ENCODE results near the gene UBE2D4.

GRCh38 chr7:43906331-43907010, 19.8 kb upstream of the UBE2D4 start, which contains the start of gene URGCP:
- TF ChIP-seq POLR2A (IDR thresholded peaks at IDR 0.05) (no peak), CTCF (IDR thresholded peaks at IDR 0.05) (no peak)

All from breast epithelium (tissue), 3 donors.